ENCODE measurements around the gene C5orf15.

The C5orf15 gene

GRCh38 chr5:133933169-133933509 lies 35.3 kb downstream of the C5orf15 start:
- no peak overlapping the region for H3K27ac ChIP-seq (replicated peaks)
- no peak overlapping the region for H3K4me3 ChIP-seq (replicated peaks; ENCODE audit: insufficient read depth, low read length)
- TF ChIP-seq GABPA (IDR thresholded peaks at IDR 0.05; ENCODE audit: low read depth) (no peak), REST (IDR thresholded peaks at IDR 0.05; ENCODE audit: insufficient replicate concordance, low read depth) (no peak), POLR2AphosphoS5 (IDR thresholded peaks at IDR 0.05; ENCODE audit: low read depth) (no peak), SPI1 (IDR thresholded peaks at IDR 0.05; ENCODE audit: borderline replicate concordance, low read depth) (no peak)
- TF ChIP-seq, protein P1, sequence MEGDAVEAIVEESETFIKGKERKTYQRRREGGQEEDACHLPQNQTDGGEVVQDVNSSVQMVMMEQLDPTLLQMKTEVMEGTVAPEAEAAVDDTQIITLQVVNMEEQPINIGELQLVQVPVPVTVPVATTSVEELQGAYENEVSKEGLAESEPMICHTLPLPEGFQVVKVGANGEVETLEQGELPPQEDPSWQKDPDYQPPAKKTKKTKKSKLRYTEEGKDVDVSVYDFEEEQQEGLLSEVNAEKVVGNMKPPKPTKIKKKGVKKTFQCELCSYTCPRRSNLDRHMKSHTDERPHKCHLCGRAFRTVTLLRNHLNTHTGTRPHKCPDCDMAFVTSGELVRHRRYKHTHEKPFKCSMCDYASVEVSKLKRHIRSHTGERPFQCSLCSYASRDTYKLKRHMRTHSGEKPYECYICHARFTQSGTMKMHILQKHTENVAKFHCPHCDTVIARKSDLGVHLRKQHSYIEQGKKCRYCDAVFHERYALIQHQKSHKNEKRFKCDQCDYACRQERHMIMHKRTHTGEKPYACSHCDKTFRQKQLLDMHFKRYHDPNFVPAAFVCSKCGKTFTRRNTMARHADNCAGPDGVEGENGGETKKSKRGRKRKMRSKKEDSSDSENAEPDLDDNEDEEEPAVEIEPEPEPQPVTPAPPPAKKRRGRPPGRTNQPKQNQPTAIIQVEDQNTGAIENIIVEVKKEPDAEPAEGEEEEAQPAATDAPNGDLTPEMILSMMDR (IDR thresholded peaks at IDR 0.05; ENCODE audit: insufficient read depth, low read length) = no peak

GRCh38 chr5:133932441-133933168 lies 35.8 kb downstream of the C5orf15 start:
- DNase-seq (ENCODE audit: low read depth in 1 of 2, low spot score in 1 of 2) = peak in 1 of 2 experiments; percentile 24
- TF ChIP-seq, protein P1 (IDR thresholded peaks at IDR 0.05; ENCODE audit: insufficient read depth, low read length) = no peak
- TF ChIP-seq SPI1 (IDR thresholded peaks at IDR 0.05; ENCODE audit: borderline replicate concordance, low read depth) (no peak), POLR2AphosphoS5 (IDR thresholded peaks at IDR 0.05; ENCODE audit: low read depth) (no peak), REST (IDR thresholded peaks at IDR 0.05; ENCODE audit: insufficient replicate concordance, low read depth) (no peak), GABPA (IDR thresholded peaks at IDR 0.05; ENCODE audit: low read depth) (no peak)
- no peak overlapping the region for H3K27ac ChIP-seq (replicated peaks)
- no peaks in the 10 kb centered on the region for H3K27me3 ChIP-seq (ENCODE audit: insufficient read depth, poor library complexity, severe bottlenecking)
- no peak overlapping the region for H3K4me3 ChIP-seq (replicated peaks; ENCODE audit: insufficient read depth, low read length)

More at GRCh38 chr5:133933169-133933509, 35.3 kb downstream of the C5orf15 start:
- H3K27me3 ChIP-seq (ENCODE audit: insufficient read depth, poor library complexity, severe bottlenecking) = no peaks in the 10 kb centered on the region
- no peak for DNase-seq (ENCODE audit: low read depth in 1 of 2, low spot score in 1 of 2)

DNA sequence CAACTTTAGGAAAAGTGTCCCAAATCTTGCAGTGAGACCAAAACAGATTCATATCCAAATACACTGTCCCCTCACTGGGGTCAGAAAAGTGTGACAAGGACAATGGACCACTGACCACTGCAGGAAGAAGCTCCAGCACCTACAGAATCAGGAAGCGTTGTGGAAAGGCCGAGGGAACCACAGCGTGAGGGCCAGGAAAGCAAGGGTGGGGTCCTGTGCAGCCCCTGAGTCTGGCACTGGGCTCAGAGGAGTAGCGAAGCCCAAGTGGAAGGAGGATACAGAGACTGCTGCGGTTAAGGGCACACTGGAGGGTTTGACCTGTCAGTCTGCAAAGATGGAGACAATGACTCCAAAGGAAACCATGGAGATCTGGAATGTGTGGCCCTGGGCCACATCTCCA lies 36.9 kb downstream of the C5orf15 start:
- Histone ChIP-seq H3K27me3 (ENCODE audit: insufficient read depth, poor library complexity, severe bottlenecking) (no peaks in the 10 kb centered on the region), H3K27ac (replicated peaks) (no peak overlapping the region), H3K4me3 (replicated peaks; ENCODE audit: insufficient read depth, low read length) (no peak overlapping the region)
- no peak for DNase-seq (ENCODE audit: low read depth in 1 of 2, low spot score in 1 of 2)
- TF ChIP-seq GABPA (IDR thresholded peaks at IDR 0.05; ENCODE audit: low read depth) (no peak), SPI1 (IDR thresholded peaks at IDR 0.05; ENCODE audit: borderline replicate concordance, low read depth) (no peak), POLR2AphosphoS5 (IDR thresholded peaks at IDR 0.05; ENCODE audit: low read depth) (no peak), REST (IDR thresholded peaks at IDR 0.05; ENCODE audit: insufficient replicate concordance, low read depth) (no peak)
- TF ChIP-seq, protein P1 (IDR thresholded peaks at IDR 0.05; ENCODE audit: insufficient read depth, low read length) = no peak

Data from HL-60 (cell line).